HEK293 (cell line): ENCODE measurements around the gene ARHGEF7.

ENCODE experiments used
- IKZF3 ChIP-seq: fragments of 450-650 bp; IDR thresholded peaks from 2 replicates; pipeline ENCODE4 v1.5.0; 2018; ENCODE audit warnings: missing biosample characterization, mild to moderate bottlenecking, missing genetic modification characterization, moderate library complexity
- MEIS1 ChIP-seq: sonication (generic); formaldehyde crosslinking; IDR thresholded peaks from 2 replicates; pipeline ENCODE4 v1.8.1; 2022; ENCODE audit warnings: missing genetic modification reagents, mild to moderate bottlenecking, borderline replicate concordance
- TCF7L2 ChIP-seq: IDR thresholded peaks from 2 replicates; pipeline ENCODE4 v1.6.1; 2011; ENCODE audit warnings: low read depth, mild to moderate bottlenecking, inconsistent platforms, low read length, moderate library complexity, borderline replicate concordance
- ZNF302 ChIP-seq: fragments of 450-650 bp; formaldehyde crosslinking; IDR thresholded peaks from 2 replicates; pipeline ENCODE4 v1.5.1; 2016; ENCODE audit warnings: missing biosample characterization, missing genetic modification characterization, low read depth
- ZNF426 ChIP-seq: fragments of 450-650 bp; formaldehyde crosslinking; IDR thresholded peaks from 2 replicates; pipeline ENCODE4 v1.5.1; 2017; ENCODE audit warnings: missing biosample characterization, missing genetic modification characterization, mild to moderate bottlenecking, inconsistent platforms, moderate library complexity
- ZNF501 ChIP-seq: fragments of 450-650 bp; formaldehyde crosslinking; IDR thresholded peaks from 2 replicates; pipeline ENCODE4 v1.5.1; 2016; ENCODE audit warnings: missing biosample characterization, missing genetic modification characterization
- TF ChIP-seq, protein P1 (sequence below): fragments of 450-650 bp; formaldehyde crosslinking; IDR thresholded peaks from 2 replicates; pipeline ENCODE4 v1.5.1; 2016; ENCODE audit warnings: missing biosample characterization, missing genetic modification characterization
- TF ChIP-seq, protein P2 (sequence below): fragments of 450-650 bp; formaldehyde crosslinking; IDR thresholded peaks from 2 replicates; pipeline ENCODE4 v1.5.1; 2016; ENCODE audit warnings: missing biosample characterization, missing genetic modification characterization

DNA sequence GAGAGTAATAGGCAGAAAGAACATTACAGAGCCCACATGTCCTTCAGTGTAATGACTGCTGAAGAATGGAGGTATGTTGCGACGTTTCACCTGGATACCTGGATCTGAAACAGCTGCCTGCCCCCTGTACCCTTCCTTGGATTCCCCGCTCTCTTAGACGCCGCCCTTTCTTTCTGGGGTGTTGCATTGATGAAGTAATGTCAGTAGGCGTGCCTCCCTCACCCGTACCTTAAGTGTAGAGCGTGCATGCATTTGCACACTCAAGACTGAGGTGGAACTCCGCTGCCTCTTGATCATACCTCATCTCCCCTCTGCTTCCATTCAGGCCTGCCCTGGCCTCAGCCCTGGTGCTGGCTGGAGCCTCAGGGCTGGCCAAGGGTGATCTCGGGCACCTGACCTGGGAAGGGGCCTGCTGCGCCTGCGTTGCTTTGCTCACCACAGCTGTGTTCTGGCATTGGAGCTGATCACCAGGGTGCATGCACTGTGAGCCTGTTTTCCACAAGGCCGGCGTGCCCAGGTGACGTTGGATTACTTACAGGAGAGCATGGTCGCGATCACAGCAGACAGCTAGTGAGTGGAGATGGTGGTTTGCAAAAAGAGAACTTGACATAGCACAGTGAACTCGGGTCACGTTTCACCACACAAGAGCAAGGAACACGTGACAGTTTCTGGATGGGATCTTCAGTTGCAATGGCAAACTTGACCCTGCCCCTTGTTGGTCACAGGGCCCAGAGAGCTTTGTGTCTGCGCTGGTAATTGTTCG, 99.0 kb downstream of the ARHGEF7 start:
- TF ChIP-seq ZNF426 = no peak
- no peak for TF ChIP-seq TCF7L2
- TF ChIP-seq, protein P1, sequence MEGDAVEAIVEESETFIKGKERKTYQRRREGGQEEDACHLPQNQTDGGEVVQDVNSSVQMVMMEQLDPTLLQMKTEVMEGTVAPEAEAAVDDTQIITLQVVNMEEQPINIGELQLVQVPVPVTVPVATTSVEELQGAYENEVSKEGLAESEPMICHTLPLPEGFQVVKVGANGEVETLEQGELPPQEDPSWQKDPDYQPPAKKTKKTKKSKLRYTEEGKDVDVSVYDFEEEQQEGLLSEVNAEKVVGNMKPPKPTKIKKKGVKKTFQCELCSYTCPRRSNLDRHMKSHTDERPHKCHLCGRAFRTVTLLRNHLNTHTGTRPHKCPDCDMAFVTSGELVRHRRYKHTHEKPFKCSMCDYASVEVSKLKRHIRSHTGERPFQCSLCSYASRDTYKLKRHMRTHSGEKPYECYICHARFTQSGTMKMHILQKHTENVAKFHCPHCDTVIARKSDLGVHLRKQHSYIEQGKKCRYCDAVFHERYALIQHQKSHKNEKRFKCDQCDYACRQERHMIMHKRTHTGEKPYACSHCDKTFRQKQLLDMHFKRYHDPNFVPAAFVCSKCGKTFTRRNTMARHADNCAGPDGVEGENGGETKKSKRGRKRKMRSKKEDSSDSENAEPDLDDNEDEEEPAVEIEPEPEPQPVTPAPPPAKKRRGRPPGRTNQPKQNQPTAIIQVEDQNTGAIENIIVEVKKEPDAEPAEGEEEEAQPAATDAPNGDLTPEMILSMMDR (tag by site-specific recombination) = no peak
- no peak for TF ChIP-seq IKZF3 (tag by site-specific recombination)
- TF ChIP-seq ZNF501 (tag by site-specific recombination) = no peak
- TF ChIP-seq, protein P2, sequence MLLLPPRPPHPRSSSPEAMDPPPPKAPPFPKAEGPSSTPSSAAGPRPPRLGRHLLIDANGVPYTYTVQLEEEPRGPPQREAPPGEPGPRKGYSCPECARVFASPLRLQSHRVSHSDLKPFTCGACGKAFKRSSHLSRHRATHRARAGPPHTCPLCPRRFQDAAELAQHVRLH (tag by site-specific recombination) = no peak
- no peak for TF ChIP-seq ZNF302
- TF ChIP-seq MEIS1 (CRISPR knock-in tag) = no peak
